Left lung (tissue), 10 donors: ENCODE results near the gene KDM5B. TPM values are rescaled to one million over a fixed set of nuclear protein-coding genes. Genes with fewer than 3 reads are reported as not detected.

ENCODE experiments used
- ATAC-seq: fragments of 200-7000 bp; cut with Tn5 transposase; one replicate; pipeline ENCODE4 v1.9.1; 2020; ENCODE audit warnings: moderate library complexity
- DNase-seq, 4 donors: peaks; one replicate each; pipeline ENCODE4 v3.0.0-alpha.2; 2013 to 2020
- H3K27ac ChIP-seq, 2 donors: fragments of 200-600 bp; sonication (generic) in 1 of 2; one replicate each; pipeline versions ENCODE4 v1.5.0 to v1.8.0; 2020 to 2021
- H3K27me3 ChIP-seq, 2 donors: fragments of 200-600 bp; sonication (generic) in 1 of 2; one replicate each; pipeline versions ENCODE4 v1.5.0 to v1.8.0; 2020 to 2021
- H3K36me3 ChIP-seq, 2 donors: fragments of 200-600 bp; sonication (generic) in 1 of 2; one replicate each; pipeline versions ENCODE4 v1.5.0 to v1.8.0; 2020 to 2021
- H3K4me1 ChIP-seq, 2 donors: fragments of 200-600 bp; one replicate each; pipeline ENCODE4 v1.8.0; 2021
- H3K4me3 ChIP-seq, 2 donors: fragments of 200-600 bp; sonication (generic) in 1 of 2; one replicate each; pipeline versions ENCODE4 v1.5.0 to v1.8.0; 2020 to 2021; ENCODE audit warnings: mild to moderate bottlenecking in 1 of 2
- H3K9me3 ChIP-seq, 2 donors: fragments of 200-600 bp; sonication (generic) in 1 of 2; one replicate each; pipeline versions ENCODE4 v1.5.0 to v1.8.0; 2020 to 2021
- intact Hi-C, 2 donors: fragments of 100-400 bp; cut with DNase I; formaldehyde crosslinking; loops; one replicate each; pipeline versions ENCODE4 v1.11.2 to v1.14.2; 2022
- polyA plus RNA-seq, 6 donors: library from polyadenylated mRNA; unstranded; fragments of 120-200 nt; gene quantifications; one replicate each; pipeline ENCODE4 v1.2.1, GENCODE V29; 2013; ENCODE audit not compliant: insufficient read length in 6 of 6
- total RNA-seq, 2 donors: library from RNA; stranded (reverse); fragmentation: NEBNext Ultra II Directional; extraction: Animal tissue kit (Norgen Biotek cat#: 25700); gene quantifications; one replicate each; pipeline ENCODE4 v1.2.1, GENCODE V29; 2021
- TF ChIP-seq, protein P1 (sequence below), 2 donors: fragments of 200-600 bp; sonication (generic) in 1 of 2; IDR thresholded peaks; one replicate each; pipeline versions ENCODE4 v1.5.0 to v1.8.0; 2021; ENCODE audit warnings: antibody characterized with exemption in 2 of 2
- donor health status: DM: no; HTN: yes; CAD: no.
- donor health status: DM: no; HTN: no; CAD: no.

Gene KDM5B
- total and polyA plus RNA-seq, 8 donors, result 46.4 to 124 (median 105) TPM

DNA sequence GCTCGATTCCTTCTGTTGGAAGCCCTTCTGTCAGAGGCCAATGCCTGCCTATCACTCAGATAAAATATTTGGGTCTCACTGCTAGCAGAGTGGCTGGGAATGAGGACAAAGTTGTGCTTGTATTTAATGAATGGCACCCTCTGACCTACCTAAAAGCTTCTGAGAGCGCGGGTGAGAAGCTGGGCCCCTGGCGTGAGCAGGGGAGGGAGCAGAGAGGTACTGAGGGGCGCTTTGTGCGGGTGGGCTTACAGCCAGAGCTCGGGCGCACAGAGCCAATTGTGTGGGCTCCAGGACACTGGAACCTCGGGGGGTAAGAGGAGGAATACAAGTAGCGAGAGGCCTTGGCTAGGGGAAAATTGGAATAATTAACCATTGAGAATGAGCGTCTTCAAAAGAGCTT, 34.9 kb upstream of the KDM5B start:
- H3K9me3 ChIP-seq, result no peaks in the 10 kb centered on the region
- DNase-seq (no peak), ATAC-seq (no peak)
- no peaks in the 10 kb centered on the region for H3K27me3 ChIP-seq
- TF ChIP-seq, protein P1, sequence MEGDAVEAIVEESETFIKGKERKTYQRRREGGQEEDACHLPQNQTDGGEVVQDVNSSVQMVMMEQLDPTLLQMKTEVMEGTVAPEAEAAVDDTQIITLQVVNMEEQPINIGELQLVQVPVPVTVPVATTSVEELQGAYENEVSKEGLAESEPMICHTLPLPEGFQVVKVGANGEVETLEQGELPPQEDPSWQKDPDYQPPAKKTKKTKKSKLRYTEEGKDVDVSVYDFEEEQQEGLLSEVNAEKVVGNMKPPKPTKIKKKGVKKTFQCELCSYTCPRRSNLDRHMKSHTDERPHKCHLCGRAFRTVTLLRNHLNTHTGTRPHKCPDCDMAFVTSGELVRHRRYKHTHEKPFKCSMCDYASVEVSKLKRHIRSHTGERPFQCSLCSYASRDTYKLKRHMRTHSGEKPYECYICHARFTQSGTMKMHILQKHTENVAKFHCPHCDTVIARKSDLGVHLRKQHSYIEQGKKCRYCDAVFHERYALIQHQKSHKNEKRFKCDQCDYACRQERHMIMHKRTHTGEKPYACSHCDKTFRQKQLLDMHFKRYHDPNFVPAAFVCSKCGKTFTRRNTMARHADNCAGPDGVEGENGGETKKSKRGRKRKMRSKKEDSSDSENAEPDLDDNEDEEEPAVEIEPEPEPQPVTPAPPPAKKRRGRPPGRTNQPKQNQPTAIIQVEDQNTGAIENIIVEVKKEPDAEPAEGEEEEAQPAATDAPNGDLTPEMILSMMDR (IDR thresholded peaks at IDR 0.05), result no peak
- no peaks in the 10 kb centered on the region for H3K36me3 ChIP-seq
- no peak overlapping the region for H3K4me3 ChIP-seq
- intact Hi-C loops, result no loop called here
- H3K4me1 ChIP-seq, result no peaks in the 10 kb centered on the region
- no peak overlapping the region for H3K27ac ChIP-seq

DNA sequence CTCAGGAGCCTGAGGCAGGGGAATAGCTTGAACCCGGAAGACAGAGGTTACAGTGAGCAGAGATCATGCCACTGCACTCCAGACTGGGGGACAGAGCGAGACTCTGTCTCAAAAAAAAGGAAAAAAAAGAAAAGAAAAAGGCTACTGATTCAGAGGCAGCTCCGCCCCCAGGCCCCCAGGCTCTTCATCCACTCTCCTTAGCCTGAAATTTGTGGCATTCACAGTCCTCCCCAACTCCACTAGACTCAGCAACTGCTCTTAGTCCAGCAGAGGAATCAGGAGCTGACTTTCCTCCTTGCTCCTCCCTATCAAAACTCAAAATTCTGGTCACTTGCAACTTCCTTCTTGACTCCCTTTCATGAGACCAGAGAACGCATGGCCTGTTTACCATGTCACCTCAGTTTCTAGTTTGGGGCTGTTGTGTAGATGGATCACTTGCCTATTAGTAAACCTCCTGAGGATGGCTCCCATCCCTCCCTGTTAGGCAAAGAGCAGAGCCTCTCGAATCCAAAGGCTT, 29.6 kb upstream of the KDM5B start:
- TF ChIP-seq, protein P1 (IDR thresholded peaks at IDR 0.05), result no peak
- ATAC-seq (no peak), DNase-seq (no peak)
- H3K4me1 ChIP-seq, result peaks cover 0 to 21% of the 10 kb centered on the region in 2 donors
- no peaks in the 10 kb centered on the region for H3K36me3 ChIP-seq
- H3K27ac ChIP-seq, result no peak overlapping the region
- intact Hi-C loops, result no loop called here
- H3K9me3 ChIP-seq, result no peaks in the 10 kb centered on the region
- H3K4me3 ChIP-seq, result no peak overlapping the region
- no peaks in the 10 kb centered on the region for H3K27me3 ChIP-seq

DNA sequence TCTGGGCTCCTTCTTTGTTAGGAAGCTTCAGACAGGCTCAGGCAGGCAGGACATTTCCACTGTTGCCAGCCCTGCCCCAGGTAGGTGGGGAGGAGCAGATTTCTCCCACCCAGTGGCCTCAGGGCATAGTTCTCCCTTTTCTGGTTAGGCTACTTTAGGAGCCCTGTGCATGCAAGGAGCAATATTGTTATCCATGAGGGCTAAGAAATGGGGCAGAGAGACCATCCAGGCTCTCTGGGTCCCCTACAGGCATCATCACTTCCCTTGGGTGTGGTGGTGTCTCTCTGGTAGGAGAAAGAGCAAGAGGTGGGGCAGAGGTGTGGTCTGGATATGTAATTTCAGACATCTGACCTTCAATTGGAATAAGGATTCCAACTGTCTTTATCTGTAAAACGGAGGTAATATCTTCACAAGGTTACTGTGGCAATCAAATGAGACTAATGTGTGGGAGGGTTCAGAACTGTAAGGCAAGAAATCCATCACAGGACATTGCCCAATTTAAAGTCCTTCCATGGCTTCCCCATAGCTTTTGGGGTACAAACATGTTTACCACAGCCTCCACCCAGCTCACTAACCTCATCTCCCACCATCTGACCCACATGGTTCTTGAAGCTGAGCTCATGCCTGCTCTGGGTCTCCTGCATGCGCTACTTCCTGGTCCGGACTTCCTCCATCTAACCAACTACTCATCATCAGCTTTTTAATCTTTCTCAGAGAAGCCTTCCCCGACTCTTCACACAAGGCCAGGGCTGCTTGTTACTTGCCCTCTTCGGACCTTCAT, 28.6 kb upstream of the KDM5B start:
- H3K4me1 ChIP-seq, result peaks cover 0 to 21% of the 10 kb centered on the region in 2 donors
- H3K27me3 ChIP-seq, result no peaks in the 10 kb centered on the region
- TF ChIP-seq, protein P1 (IDR thresholded peaks at IDR 0.05), result no peak
- ATAC-seq, result peak; percentile 57
- no peak overlapping the region for H3K4me3 ChIP-seq
- H3K27ac ChIP-seq, result no peak overlapping the region
- no peak for DNase-seq
- no peaks in the 10 kb centered on the region for H3K9me3 ChIP-seq
- no peaks in the 10 kb centered on the region for H3K36me3 ChIP-seq
- intact Hi-C loops, result no loop called here

DNA sequence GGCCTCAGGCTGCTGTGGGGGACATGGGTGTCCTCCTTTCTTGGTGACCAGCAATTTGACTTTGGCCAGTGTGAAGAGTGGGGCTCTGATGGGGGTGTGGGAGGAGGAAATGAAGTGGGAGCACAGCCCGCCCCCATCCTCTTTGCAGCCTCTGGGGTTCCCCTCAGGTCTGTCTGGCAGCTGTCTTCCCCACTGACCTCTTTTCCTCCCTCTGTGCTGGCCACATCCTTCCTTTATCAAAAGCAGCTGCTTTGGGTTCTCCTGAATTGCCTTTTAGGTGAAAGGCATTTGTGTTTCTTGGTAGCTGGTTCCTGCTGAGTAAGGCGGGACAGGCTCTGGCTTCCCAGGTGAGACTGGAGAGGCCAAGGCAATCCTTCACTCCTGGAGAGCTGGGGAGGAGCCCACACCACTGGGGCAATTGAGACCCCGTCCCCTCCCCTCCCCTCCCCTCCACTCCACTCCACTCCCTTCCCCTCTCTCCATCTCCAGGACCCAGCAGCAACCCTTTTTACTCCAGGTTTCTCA, 27.4 kb upstream of the KDM5B start:
- DNase-seq, result no peak
- TF ChIP-seq, protein P1 (IDR thresholded peaks at IDR 0.05), result no peak
- H3K27ac ChIP-seq, result no peak overlapping the region
- H3K27me3 ChIP-seq, result no peaks in the 10 kb centered on the region
- H3K36me3 ChIP-seq, result no peaks in the 10 kb centered on the region
- ATAC-seq, result no peak
- intact Hi-C loops, result no loop called here
- peaks cover 0 to 21% of the 10 kb centered on the region in 2 donors for H3K4me1 ChIP-seq
- no peaks in the 10 kb centered on the region for H3K9me3 ChIP-seq
- no peak overlapping the region for H3K4me3 ChIP-seq

DNA sequence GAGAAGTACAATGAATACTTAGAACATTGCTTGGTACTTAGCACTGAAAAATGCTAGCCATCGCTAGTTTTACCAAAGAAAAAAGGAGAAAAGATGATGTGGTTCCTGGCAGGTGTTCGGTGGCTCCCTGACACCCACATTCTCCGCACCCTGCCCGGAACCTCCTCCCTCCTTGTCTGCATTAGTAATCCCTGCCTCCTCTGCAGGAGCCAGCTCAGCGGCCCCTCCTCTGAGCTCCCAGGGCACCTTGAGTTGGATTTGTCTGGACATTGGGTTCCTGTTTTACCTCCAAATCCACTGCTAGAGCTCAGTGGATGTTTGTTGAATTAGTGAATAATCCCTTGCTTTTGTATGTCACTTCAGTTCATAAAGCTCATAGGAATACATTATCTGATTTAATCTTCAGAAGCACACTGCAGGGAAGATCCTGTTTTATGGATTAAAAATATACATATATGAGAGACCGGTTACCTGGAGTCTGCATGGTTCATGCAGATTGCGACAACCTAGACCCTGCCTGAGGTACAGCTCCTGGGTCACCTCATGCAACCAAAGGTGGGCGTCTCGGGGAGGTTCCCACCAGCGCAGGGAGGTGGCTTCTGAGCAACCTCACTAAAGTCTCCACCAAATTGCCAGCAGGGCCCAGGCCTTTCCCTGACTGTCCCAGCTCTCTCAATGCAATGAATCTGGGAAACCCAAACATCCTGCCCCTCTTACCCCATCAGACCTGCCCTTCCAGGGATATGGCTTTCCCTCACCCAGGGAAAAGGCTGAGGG, 26.7 kb upstream of the KDM5B start:
- H3K27ac ChIP-seq, result no peak overlapping the region
- peaks cover 0 to 21% of the 10 kb centered on the region in 2 donors for H3K4me1 ChIP-seq
- TF ChIP-seq, protein P1 (IDR thresholded peaks at IDR 0.05), result no peak
- DNase-seq (no peak), ATAC-seq (no peak)
- H3K36me3 ChIP-seq, result no peaks in the 10 kb centered on the region
- H3K4me3 ChIP-seq, result no peak overlapping the region
- H3K9me3 ChIP-seq, result no peaks in the 10 kb centered on the region
- intact Hi-C loops, result no loop called here
- H3K27me3 ChIP-seq, result no peaks in the 10 kb centered on the region
